HCEC 1CT (cell line): ENCODE results near the gene PAQR4.
A peak's percentile ranks its signal among the peaks of the same experiment; 100 is the strongest.
"Not testable (repeated sequence)": the region's sequence is repeated elsewhere in the genome, so short reads cannot be mapped to it uniquely, and the experiment has no call there.

Experiments
- DNase-seq: peaks from one replicate; pipeline ENCODE4 v3.0.0-alpha.2; 2017

PAQR4 gene

DNA sequence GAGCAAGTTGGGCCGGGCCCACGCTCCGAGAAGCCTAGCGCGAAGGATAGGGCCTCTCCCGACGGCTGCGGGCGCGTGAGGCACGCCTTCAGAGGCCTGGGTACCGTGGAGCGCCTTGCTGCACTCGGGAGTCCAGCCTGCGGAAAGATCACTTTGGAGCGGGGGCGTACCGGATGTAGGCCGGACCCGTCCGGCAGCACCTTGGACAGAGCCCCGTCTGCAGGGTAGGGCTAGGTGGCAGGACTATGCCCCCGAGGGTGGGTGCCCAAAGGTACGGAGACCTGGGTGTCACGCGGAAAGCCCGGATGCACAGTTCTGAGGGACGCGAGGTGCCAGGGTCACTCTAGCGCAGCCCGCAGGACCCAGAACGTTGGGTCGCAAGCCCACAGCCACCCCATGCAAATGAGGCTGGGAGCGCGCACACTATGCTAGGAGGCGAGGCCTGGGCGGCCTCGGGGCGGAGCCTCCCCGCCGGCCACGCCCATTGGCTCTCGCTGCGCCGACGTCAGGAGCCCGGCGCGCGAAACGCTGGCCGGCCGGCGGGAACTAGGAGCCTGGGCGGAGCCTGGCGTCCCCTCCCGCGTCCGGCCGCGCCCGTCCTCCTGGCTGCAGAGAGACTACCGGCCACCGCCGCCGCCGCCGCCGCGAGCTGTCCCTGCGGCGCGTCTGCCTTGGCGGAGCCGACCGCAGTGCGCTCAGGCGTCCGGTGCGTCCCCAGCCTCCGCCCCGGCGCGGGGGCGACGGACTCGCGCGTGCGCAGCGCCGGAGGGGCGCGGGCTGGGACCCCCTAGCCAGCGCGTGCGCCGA, at the start of gene PAQR4:
Gene PAQR4 (plus strand): TSS at position 611 of the 807 bp plus-strand sequence. CDS start 327 bp downstream, outside the sequence.
- DNase-seq, result peak; percentile 88

DNA sequence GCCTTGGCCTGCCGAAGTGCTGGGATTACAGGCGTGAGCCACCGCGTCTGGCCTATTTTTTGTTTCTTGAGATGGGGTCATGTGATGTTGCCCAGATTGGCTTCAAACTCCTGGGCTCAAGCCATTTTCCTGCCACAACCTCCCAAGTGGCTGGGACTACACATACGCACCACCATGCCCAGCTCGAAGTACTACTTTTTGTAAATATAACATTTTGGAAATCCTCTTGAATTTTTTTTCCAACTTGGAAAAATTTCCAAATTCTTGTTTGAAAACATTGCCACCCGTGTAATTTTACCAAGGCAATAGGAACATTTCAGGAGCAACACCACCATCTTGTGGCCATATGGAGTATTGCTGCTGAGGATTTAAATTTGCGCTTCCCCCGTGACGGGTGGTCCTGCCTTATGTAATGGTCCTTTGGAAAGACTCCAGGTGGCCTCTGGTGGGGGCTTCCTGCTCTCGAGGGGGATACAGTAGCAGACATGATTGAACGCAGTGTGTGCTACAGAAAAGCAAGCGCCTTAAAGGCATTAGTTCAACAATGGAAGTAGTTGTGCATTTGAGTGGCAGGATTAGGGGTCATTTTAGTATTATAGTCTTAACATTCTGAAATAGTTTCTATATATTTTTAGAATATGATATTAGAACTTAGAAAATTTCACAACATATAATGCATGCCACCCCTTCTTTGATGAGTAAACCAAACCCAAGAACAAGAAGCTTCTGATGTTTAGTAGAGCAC, 49.5 kb upstream of the PAQR4 start:
- DNase-seq, result peak; percentile 46

DNA sequence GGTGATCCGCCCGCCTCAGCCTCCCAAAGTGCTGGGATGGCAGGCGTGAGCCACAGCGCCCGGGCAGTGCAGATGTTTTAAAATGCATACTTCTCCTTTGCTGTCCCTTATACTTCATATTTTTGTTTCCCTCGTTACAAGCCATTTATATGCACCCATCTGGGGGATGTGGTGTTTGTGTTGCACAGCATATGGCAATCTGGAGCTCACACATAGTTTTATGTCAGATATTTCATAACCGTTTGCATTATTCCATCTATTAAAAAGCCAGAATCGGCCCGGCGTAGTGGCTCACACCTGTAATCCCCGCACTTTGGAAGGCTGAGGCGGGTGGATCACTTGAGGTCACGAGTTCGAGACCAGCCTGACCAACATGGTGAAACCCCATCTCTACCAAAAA, 45.7 kb upstream of the PAQR4 start:
- DNase-seq, result no peak

DNA sequence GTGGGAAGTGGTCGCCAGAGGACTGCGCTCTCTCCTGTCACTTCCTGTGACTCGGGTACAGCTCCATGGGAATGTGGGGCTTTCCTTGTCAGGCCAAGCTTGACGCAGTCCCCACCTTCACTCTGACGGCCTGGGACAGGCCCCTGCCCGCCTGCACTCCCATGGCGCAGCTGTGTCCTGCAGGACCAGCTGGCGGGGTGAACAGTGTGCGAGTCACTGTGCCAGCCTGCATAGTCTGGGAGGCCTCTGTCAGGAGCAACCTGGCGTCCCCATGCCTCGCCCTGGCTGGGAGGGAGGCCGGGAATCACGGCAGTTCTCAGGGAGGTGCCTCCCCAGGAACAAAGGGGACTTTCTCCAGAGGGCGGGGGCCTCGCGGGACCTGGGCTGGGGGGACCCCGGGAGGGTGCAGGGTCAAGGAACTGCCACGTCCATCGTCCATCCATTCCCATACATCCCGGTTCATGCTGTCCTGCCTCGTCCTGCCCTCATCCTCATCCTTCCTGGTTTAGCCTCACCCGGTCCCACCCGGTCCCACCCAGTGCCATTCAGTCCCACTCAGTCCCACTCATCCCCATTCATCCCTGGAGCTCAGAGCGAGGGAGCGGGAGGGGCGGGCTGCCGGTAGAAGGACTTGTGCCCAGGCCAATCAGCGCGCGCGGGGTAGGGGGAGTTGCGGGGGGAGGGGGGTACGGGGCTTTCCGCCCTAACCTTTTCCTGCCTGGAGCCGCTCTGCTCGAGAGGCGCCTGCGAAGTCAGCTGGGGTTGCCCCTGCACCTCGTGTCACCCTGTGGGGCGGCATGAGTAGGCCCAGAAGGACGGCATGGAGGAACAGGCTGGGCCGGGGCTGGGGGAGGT, 44.0 kb upstream of the PAQR4 start:
- DNase-seq, result no peak

DNA sequence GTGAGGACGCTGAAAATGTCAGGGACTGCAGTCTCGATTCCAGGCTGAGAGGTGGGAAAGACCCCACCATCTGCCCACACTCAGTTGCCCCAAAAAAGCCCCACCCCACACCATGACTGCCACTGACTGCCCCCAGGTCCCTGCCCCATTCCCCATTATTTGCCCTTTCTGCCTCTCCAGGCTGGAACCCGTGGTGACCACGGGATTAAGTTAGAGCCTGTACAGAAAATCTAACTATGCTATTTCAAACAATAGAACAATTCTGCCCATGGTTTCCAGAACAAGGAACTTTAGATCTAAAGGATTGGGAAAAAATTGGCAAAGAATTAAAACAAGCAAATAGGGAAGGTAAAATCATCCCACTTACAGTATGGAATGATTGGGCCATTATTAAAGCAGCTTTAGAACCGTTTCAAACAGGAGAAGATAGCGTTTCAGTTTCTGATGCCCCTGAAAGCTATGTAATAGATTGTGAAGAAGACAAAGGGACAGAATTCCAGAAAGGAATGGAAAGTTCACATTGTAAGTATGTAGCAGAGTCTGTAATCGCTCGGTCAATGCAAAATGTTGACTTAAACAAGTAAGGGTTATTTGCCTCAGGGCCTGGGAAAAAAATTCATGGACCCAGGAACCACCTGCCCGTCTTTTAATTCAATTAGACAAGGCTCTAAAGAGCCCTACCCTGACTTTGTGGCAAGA, 43.0 kb upstream of the PAQR4 start:
- DNase-seq, result no peak

DNA sequence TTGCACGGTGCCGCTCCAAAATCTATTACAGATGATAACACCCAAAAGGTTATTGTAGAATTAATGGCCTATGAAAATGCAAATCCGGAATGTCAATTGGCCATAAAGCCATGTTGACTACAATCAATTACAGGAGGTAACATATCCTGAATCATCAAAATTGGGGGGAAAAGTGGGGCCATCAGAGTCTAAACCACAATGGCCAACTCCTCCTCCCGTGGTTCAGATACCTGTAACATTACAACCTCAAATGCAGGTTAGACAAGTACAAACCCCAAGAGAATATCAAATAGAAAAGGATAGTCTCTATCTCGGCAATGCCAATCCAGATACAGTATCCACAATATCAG, 42.5 kb upstream of the PAQR4 start:
- DNase-seq, result no peak

DNA sequence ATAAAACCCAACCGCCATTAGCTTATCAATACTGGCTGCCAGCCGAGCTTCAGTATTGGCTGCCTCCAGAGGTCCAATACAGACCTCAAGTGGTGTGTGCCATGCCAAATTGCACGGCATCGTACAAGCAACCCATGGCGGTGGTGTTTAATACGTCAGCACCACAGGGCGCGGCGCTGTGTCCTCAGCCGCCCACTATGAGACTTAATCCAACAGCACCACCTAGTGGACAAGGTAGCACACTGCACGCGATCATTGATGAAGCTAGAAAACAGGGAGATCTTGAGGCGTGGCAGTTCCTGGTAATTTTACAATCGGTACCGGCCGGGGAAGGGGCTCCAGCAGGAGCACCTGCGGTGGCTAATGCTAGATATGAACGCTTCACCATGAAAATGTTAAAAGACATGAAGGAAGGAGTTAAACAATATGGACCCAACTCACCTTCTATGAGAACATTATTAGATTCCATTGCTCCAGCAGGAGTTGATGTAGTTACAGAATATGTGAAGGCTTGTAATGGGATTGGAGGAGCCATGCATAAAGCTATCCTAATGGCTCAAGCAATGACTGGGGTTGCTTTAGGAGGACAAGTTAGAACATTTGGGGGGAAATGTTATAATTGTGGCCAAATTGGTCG, 42.0 kb upstream of the PAQR4 start:
- DNase-seq, result peak; percentile 76

DNA sequence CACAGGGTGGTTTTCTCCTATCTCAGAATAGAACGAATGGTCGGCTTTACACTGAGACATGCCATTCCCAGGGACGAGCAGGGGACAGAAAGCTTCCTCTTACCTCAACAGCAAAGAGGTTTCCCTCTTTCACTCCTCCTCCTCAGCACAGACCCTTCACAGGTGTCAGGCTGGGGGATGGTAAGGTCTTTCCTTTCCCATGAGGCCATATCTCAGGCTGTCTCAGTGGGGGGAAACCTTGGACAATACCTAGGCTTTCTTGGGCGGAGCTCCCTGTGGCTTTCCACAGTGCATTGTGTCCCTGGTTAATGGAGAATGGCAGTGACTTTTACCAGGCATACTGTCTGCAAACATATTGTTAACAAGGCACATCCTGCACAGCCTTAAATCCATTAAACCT, 41.0 kb upstream of the PAQR4 start:
- not testable (repeated sequence) for DNase-seq

DNA sequence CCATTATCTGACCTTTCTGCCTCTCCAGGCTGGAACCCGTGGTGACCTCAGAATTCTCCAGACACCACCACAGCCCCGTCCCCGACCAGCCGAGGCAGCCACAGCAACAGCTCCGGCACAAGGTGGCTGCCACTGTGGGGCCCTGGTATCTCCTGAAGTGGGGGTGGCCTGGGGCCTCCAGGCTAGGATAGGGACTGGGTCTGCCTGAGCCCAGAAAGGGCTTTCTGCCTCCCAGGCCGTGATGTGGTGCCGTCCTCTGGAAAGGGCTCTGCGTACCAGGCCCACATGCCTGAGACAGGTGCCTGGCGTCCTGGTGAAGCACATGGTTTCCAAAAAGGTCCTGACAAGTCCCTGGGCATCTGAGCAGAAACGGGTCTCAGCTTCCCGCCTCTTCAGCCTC, 40.4 kb upstream of the PAQR4 start:
- DNase-seq, result no peak

DNA sequence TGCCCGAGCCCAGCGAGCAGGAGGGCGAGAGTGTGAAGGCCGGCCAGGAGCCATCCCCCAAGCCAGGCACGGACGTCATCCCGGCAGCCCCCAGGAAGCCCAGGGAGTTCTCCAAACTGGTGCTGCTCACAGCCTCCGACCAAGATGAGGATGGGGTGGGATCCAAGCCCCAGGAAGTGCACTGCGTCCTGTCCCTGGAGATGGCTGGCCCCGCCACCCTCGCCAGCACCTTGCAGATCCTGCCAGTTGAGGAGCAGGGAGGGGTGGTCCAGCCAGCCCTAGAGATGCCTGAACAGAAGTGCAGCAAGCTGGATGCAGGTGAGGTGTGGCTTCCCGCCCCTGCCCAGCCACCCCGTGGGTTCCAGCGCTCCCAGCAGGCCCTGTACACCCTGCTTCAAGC, 39.5 kb upstream of the PAQR4 start:
- no peak for DNase-seq

DNA sequence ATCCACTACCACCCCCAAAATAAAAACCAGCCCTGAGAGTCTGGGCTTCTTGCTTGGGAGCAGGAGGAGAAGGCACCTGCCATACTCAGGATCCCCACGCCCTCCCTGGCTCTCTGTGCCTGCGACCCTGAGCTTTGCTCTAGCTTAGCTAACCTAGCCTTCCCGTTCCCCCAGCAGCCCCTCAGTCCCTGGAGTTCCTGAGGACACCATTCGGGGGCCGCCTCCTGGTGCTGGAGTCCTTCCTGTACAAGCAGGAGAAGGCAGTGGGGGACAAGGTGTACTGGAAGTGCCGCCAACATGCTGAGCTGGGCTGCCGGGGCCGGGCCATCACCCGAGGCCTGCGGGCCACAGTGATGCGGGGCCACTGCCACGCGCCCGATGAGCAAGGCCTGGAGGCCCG, 38.9 kb upstream of the PAQR4 start:
- no peak for DNase-seq

DNA sequence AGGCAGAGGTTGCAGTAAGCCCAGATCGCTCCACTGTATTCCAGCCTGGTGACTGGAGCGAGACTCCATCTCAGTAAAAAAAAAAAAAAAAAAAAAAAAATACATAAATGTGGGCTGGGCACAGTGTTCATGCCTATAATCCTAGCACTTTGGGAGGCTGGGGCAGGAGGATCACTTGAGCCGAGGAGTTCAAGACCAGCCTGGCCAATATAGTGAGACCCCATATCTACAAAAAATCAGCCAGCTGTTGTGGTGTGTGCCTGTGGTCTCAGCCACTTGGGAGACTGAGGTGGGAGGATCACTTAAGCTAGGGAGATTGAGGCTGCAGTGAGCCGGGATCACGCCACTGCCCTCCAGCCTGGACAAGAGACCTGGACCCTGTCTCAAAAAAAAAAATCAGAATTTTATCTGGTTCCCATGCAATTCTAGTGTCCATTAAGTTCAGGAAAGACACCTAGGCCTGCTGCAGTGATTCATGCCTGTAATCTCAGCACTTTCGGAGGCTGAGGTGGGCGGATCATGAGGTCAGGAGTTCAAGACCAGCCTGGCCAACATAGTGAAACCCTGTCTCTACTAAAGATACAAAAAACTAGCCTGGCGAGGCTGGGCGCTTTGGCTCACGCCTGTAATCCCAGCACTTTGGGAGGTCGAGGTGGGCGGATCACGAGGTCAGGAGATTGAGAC, 37.8 kb upstream of the PAQR4 start:
- not testable (repeated sequence) for DNase-seq

DNA sequence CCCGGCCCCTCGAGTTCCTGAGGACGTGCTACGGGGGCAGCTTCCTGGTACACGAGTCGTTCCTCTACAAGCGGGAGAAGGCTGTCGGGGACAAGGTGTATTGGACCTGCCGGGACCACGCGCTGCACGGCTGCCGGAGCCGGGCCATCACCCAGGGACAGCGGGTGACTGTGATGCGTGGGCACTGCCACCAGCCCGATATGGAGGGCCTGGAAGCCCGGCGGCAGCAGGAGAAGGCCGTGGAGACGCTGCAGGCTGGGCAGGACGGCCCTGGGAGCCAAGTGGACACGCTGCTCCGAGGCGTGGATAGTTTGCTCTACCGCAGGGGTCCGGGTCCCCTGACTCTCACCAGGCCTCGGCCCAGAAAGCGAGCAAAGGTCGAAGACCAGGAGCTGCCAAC, 36.0 kb upstream of the PAQR4 start:
- DNase-seq, result no peak

DNA sequence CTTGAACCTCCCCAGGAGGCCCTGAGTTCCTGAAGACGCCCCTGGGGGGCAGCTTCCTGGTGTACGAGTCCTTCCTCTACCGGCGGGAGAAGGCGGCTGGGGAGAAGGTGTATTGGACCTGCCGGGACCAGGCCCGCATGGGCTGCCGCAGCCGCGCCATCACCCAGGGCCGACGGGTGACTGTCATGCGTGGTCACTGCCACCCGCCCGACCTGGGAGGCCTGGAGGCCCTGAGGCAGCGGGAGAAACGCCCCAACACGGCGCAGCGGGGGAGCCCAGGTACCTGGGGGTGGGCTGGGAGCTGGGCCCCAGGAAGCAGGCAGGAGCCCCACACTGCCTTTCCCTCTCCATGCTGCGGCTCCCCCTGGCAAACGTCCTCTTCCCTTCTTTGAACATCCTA, 35.4 kb upstream of the PAQR4 start:
- no peak for DNase-seq

DNA sequence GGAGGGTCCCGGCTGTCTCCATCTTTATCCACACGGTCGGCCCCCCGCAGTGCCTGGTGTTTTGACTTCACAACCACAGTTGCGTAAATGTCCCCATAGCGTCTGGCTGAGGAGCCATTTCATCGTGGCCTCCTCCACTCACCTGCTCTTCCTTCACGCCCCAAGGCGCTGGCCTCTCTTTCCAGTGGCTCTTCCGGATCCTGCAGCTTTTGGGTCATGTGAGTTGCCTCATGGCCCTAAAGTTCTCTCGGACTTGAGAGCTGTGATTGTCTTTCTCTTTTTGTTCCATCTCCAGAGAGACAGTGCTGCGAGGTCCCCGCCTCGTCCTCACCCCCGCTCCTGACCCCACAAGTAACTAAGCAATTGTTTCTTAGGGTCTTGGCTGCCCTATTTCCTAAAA, 34.7 kb upstream of the PAQR4 start:
- no peak for DNase-seq

DNA sequence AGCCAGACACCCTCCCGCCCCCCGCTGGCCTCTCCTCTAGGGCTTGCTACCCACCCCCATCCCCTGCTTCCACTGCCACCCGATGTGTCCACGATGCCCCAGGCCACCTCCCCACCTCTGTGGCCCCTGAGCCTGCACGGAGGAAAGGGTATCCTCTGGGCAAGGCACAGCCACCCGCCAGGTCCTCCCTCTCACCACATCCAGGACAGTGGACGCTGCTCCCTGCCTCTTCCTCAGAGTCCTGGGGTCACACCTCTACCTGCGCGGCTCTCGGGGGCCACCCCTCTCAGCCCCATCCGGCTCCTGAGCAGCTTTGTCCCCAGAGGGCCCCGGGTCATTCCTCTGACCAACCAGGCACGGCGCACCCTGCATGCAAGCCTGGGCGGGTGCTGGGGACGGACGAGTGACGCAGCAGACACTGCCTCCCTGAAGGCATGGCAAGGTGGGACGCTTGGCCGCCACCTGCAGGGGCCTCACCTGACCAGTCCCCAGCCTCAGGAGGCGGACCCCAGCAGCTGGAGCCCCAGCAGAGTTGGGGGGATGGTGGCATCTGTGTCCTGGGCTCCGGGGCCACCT, 32.6 kb upstream of the PAQR4 start:
- no peak for DNase-seq

DNA sequence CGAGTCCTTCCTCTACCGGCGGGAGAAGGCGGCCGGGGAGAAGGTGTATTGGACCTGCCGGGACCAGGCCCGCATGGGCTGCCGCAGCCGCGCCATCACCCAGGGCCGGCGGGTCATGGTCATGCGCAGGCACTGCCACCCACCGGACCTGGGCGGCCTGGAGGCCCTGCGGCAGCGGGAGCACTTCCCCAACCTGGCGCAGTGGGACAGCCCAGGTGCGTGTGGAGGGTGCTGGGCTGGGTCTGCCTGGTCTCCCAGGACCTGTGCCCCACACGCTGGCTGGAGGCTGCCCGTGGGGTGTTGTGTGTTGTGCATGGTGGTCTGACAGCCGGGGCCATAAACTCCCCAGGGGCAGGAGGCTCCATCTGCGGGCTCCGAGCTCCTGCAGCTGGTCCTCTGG, 32.0 kb upstream of the PAQR4 start:
- no peak for DNase-seq

DNA sequence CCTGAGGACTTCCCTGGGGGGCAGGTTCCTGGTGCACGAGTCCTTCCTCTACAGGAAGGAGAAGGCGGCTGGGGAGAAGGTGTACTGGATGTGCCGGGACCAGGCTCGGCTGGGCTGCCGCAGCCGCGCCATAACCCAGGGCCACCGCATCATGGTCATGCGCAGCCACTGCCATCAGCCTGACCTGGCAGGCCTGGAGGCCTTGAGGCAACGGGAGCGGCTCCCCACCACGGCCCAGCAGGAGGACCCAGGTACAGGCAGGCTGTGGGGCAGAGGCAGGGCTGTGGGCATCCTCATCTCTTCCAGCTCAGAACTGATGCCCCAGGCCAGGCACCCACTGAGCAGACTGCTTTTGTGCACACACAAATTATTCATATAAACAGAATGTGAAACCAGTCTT, 30.9 kb upstream of the PAQR4 start:
- no peak for DNase-seq

DNA sequence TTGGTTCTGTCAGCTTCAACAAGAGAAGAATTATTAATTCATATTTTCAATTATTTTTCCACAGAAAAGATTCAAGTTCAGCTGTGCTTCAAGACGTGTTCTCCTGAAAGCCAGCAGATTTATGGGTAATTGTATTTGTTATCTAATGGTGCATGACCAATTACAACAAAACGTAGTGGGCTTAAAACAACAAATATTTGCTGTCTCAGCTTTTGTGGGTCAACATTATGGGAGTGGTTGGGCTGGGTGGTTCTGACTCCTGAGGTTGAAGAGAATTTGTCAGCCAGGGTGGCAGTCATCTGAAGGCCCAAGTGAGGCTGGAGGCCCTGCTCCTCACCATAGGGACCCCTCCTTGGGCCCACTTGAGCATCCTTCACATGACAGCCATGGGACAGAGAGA, 29.2 kb upstream of the PAQR4 start:
- DNase-seq, result no peak

DNA sequence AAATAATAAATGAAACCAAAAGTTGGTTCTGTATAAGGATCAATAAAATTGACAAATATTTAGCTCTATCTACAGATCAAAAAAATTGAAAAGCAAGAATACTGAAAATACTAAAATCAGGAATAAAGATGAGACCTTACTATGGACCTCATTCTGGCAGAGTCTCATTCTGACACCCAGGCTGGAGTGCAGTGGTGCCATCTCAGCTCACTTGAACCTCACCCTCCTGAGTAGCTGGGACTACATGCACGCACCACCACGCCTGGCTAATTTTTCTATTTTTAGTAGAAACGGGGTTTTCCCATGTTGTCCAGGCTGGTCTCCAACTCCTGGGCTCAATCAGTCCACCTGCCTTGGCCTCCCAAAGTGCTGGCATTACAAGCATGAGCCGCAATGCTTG, 27.1 kb upstream of the PAQR4 start:
- DNase-seq, result no peak

DNA sequence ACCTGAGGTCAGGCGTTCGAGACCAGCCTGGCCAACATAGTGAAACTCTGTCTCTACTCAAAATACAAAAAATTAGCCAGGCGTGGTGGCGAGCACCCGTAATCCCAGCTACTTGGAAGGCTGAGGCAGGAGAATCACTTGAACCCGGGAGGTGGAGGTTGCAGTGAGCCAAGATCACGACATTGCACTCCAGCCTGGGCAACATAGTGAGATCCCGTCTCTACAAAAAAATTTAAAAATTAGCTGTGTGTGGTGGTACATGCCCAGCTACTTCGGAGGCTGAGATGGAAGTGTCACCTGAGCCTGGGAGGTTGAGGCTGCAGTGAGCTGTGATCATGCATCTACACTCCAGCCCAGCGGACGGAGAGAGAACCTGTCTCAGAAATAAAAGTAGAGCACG, 25.4 kb upstream of the PAQR4 start:
- DNase-seq, result not testable (repeated sequence)
